A549 (cell line): Measurements from ENCODE around the gene CYP19A1. TPM values are rescaled to one million over a fixed set of nuclear protein-coding genes. Genes with fewer than 3 reads are reported as not detected.

Experiments used
- ATAC-seq, 2 experiments: fragments of 200-7000 bp in 1 of 2; fragments of >200 bp in 1 of 2; cut with Nextera tagmentation in 1 of 2; cut with Tn5 transposase in 1 of 2; 3 replicates each; pipeline versions ENCODE4 v1.8.0 to v1.9.1; 2018 to 2020; ENCODE audit warnings: mild to moderate bottlenecking in 1 of 2, moderate library complexity in 1 of 2
- CTCF ChIA-PET: fragments of 300-600 bp; sonication (Branson Sonifier 250); formaldehyde crosslinking; extraction: SDS; loops from one replicate; lab custom pipeline; 2021; ENCODE audit warnings: antibody characterized with exemption, inconsistent platforms; lab: Yijun Ruan, JAX
- POLR2A ChIA-PET: fragments of 350-600 bp; formaldehyde crosslinking; extraction: SDS; loops from one replicate; lab custom pipeline; 2021; ENCODE audit warnings: antibody characterized with exemption, inconsistent platforms; lab: Yijun Ruan, JAX
- DNase-seq, 2 experiments: peaks; one replicate each; pipeline versions ENCODE4 v3.0.0 to v3.0.0-alpha.2; 2011 to 2016; ENCODE audit warnings: low read depth in 1 of 2, low spot score in 1 of 2
- FAIRE-seq: peaks from 2 replicates; lab custom pipeline; 2011; peaks lifted over from hg19 to GRCh38; lab: Jason Lieb, UNC
- H3K27ac ChIP-seq, 2 experiments: fragments of >200 bp; sonication (Bioruptor Twin); formaldehyde crosslinking; 3 replicates each; pipeline ENCODE4 v1.5.1; 2016 to 2017
- H3K4me1 ChIP-seq: fragments of >200 bp; sonication (Bioruptor Twin); formaldehyde crosslinking; 3 replicates; pipeline ENCODE4 v1.6.1; 2016
- H3K4me2 ChIP-seq: fragments of >200 bp; sonication (Bioruptor Twin); formaldehyde crosslinking; 3 replicates; pipeline ENCODE4 v1.6.1; 2016
- H3K4me3 ChIP-seq: fragments of >200 bp; sonication (Bioruptor Twin); formaldehyde crosslinking; 3 replicates; pipeline ENCODE4 v1.5.1; 2016
- H3K9me3 ChIP-seq: fragments of >200 bp; sonication (Bioruptor Twin); formaldehyde crosslinking; 3 replicates; pipeline ENCODE4 v1.6.1; 2016
- BHLHE40 ChIP-seq: IDR thresholded peaks from 2 replicates; pipeline ENCODE4 v1.6.1; 2012; ENCODE audit warnings: low read depth, low read length, inconsistent platforms
- CBX2 ChIP-seq: fragments of 200-600 bp; sonication (generic); IDR thresholded peaks from 2 replicates; pipeline ENCODE4 v1.6.1; 2016; ENCODE audit warnings: low read depth, mild to moderate bottlenecking, borderline replicate concordance
- CBX8 ChIP-seq: fragments of 200-600 bp; sonication (generic); IDR thresholded peaks from 2 replicates; pipeline ENCODE4 v1.6.1; 2016
- CEBPB ChIP-seq, 2 experiments: fragments of >200 bp in 1 of 2; sonication (Bioruptor Twin) in 1 of 2; formaldehyde crosslinking in 1 of 2; IDR thresholded peaks; 2 replicates each; pipeline ENCODE4 v1.6.1; 2012 to 2016
- CHD4 ChIP-seq: fragments of 200-600 bp; sonication (generic); IDR thresholded peaks from 2 replicates; pipeline ENCODE4 v1.6.1; 2016; ENCODE audit warnings: antibody characterized with exemption, mild to moderate bottlenecking, borderline replicate concordance
- EP300 ChIP-seq, 2 experiments: fragments of >200 bp; sonication (Bioruptor Twin); formaldehyde crosslinking; IDR thresholded peaks; 2 replicates in 1 of 2; 3 replicates in 1 of 2; pipeline ENCODE4 v1.6.1; 2016 to 2017
- ESRRA ChIP-seq: fragments of 150-350 bp; IDR thresholded peaks from 2 replicates; pipeline ENCODE4 v1.6.1; 2014; ENCODE audit warnings: mild to moderate bottlenecking, low read length, borderline replicate concordance
- FOSL2 ChIP-seq, 2 experiments: fragments of 450-650 bp in 1 of 2; fragments of >200 bp in 1 of 2; sonication (Bioruptor Twin) in 1 of 2; formaldehyde crosslinking; IDR thresholded peaks; 2 replicates each; pipeline versions ENCODE4 v1.5.0 to v1.6.1; 2016 to 2020; ENCODE audit warnings: mild to moderate bottlenecking in 1 of 2, moderate library complexity in 1 of 2
- HOXB5 ChIP-seq: fragments of 250-450 bp; sonication (Bioruptor Pico); IDR thresholded peaks from 2 replicates; pipeline ENCODE4 v1.5.0; 2020; ENCODE audit warnings: mild to moderate bottlenecking, moderate library complexity
- JUN ChIP-seq, 2 experiments: fragments of >200 bp; sonication (Bioruptor Twin); formaldehyde crosslinking; IDR thresholded peaks; 2 replicates in 1 of 2; 3 replicates in 1 of 2; pipeline ENCODE4 v1.6.1; 2016 to 2017
- MAFK ChIP-seq: fragments of 450-650 bp; IDR thresholded peaks from 2 replicates; pipeline ENCODE4 v1.6.1; 2014; ENCODE audit not compliant: partially characterized antibody
- NFE2L2 ChIP-seq: fragments of 150-350 bp; conservative IDR thresholded peaks from 2 replicates; pipeline ENCODE4 v1.6.1; 2014; ENCODE audit warnings: low read length
- NPAS2 ChIP-seq: fragments of 250-450 bp; sonication (Bioruptor Pico); IDR thresholded peaks from 2 replicates; pipeline ENCODE4 v1.8.0; 2022; ENCODE audit warnings: mild to moderate bottlenecking, moderate library complexity, borderline replicate concordance
- PHF8 ChIP-seq: fragments of 200-600 bp; sonication (generic); IDR thresholded peaks from 2 replicates; pipeline ENCODE4 v1.6.1; 2016; ENCODE audit warnings: low read depth, mild to moderate bottlenecking, antibody characterized with exemption, moderate library complexity, borderline replicate concordance
- POLR2AphosphoS2 ChIP-seq: conservative IDR thresholded peaks from 2 replicates; pipeline ENCODE4 v1.6.1; 2012; ENCODE audit warnings: low read length, improper control_type of control experiment, inconsistent platforms
- RAD21 ChIP-seq, 2 experiments: fragments of >200 bp in 1 of 2; sonication (Bioruptor Twin) in 1 of 2; formaldehyde crosslinking in 1 of 2; IDR thresholded peaks in 1 of 2; conservative IDR thresholded peaks in 1 of 2; 2 replicates in 1 of 2; 3 replicates in 1 of 2; pipeline ENCODE4 v1.6.1; 2012 to 2018; ENCODE audit warnings: inconsistent platforms in 1 of 2
- TFCP2L1 ChIP-seq: fragments of 250-450 bp; sonication (Bioruptor Pico); IDR thresholded peaks from 2 replicates; pipeline ENCODE4 v1.5.0; 2021; ENCODE audit warnings: mild to moderate bottlenecking
- TP53 ChIP-seq: fragments of 250-450 bp; sonication (Bioruptor Pico); IDR thresholded peaks from 2 replicates; pipeline ENCODE4 v1.5.0; 2021; ENCODE audit warnings: mild to moderate bottlenecking, moderate library complexity
- ZNF302 ChIP-seq: fragments of 250-450 bp; sonication (Bioruptor Pico); IDR thresholded peaks from 2 replicates; pipeline ENCODE4 v1.9.0; 2021; ENCODE audit warnings: inconsistent platforms, mild to moderate bottlenecking, moderate library complexity
- ZSCAN20 ChIP-seq: fragments of 250-450 bp; sonication (Bioruptor Pico); IDR thresholded peaks from 2 replicates; pipeline ENCODE4 v1.8.0; 2022; ENCODE audit warnings: mild to moderate bottlenecking, moderate library complexity
- WGBS: methylation state at CpG from one replicate; pipeline ENCODE4 v1.1.6; 2017; ENCODE audit errors: missing lambda C conversion rate; 5-methylcytosine and 5-hydroxymethylcytosine counted together
- polyA plus RNA-seq, 4 experiments: library from polyadenylated mRNA; depleted of rRNA in 3 of 4; stranded (reverse); fragments of >200 nt; fragmentation: RNase III in 1 of 4; extraction: RNeasy Plus Mini Kit Qiagen cat#74134 plus additional on column Dnase treatment in 1 of 4; gene quantifications; 2 replicates in 3 of 4; 3 replicates in 1 of 4; pipeline ENCODE4 v1.2.3, GENCODE V29; 2011 to 2017
- TF ChIP-seq, protein P1 (sequence below): fragments of 250-450 bp; sonication (Bioruptor Pico); IDR thresholded peaks from 2 replicates; pipeline ENCODE4 v1.5.0; 2020; ENCODE audit warnings: low read depth, mild to moderate bottlenecking, moderate library complexity
- TF ChIP-seq, protein P2 (sequence below): IDR thresholded peaks from 2 replicates; pipeline ENCODE4 v1.6.1; 2012; ENCODE audit warnings: low read depth, borderline replicate concordance
- TF ChIP-seq, protein P3 (sequence below): IDR thresholded peaks from 2 replicates; pipeline ENCODE4 v1.6.1; 2012

CYP19A1 gene
- polyA plus RNA-seq, 2 of the 4 experiments (the other 2 are of a cell fraction), result 0.36 TPM; not detected in 1

DNA sequence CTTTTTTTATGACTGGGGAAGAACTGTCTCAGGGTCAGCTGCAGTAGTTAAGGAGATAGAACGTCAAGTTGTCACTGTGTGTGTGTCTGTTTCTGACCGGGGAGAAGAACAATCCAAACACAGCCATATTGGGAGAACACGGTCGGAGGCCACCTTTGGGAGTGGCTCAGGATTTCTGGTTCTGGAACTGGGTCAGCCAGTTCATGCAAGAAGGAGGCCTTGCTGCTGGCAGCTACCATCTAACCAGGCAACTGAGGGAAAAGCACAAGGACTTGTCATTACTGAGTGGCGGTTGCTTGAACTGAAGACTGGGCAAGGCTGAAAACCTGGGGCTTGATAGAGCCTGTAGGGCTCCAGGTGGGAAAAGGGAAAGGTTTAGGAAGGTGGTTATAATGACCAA is 27.7 kb upstream of the CYP19A1 start (continued):
- TF ChIP-seq, protein P1, sequence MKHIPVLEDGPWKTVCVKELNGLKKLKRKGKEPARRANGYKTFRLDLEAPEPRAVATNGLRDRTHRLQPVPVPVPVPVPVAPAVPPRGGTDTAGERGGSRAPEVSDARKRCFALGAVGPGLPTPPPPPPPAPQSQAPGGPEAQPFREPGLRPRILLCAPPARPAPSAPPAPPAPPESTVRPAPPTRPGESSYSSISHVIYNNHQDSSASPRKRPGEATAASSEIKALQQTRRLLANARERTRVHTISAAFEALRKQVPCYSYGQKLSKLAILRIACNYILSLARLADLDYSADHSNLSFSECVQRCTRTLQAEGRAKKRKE (CRISPR knock-in tag), result no peak

DNA sequence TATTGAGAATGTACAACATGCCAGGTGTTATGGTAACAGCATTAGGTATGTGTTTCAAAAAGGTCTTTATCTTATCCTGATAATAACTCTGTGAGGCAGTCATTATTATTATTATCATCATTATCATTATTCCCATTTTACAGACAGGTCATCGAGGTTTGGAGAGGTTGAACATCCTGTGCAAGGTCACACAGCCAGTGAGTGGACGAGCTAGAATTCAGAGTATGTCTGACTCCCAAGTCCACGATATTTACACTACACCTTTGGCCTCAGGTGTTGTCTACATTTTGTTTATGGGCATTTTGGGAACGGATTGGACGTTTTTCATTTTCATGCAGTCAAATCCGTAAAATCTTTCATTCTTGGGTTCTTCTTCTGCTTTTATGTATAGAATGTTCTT is 27.0 kb upstream of the CYP19A1 start:
- FAIRE-seq (no peak), ATAC-seq (no peak), DNase-seq (no peak)
- TF ChIP-seq CBX2 (no peak), MAFK (no peak), HOXB5 (CRISPR knock-in tag) (no peak), ZNF302 (CRISPR knock-in tag) (no peak), PHF8 (no peak), NPAS2 (no peak), CHD4 (no peak), ZSCAN20 (no peak), TP53 (CRISPR knock-in tag) (no peak), RAD21 (conservative IDR thresholded peaks at IDR 0.05 in 1 of 2, IDR thresholded peaks at IDR 0.05 in 1 of 2) (no peak), CBX8 (no peak), ESRRA (no peak), NFE2L2 (no peak), TFCP2L1 (no peak), EP300 (IDR thresholded peaks at IDR 0.05) (no peak)
- TF ChIP-seq, protein P2, sequence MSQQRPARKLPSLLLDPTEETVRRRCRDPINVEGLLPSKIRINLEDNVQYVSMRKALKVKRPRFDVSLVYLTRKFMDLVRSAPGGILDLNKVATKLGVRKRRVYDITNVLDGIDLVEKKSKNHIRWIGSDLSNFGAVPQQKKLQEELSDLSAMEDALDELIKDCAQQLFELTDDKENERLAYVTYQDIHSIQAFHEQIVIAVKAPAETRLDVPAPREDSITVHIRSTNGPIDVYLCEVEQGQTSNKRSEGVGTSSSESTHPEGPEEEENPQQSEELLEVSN, result no peak
- H3K9me3 ChIP-seq, result no peaks in the 10 kb centered on the region
- no peak overlapping the region for H3K4me3 ChIP-seq
- H3K27ac ChIP-seq, result no peak overlapping the region
- H3K4me2 ChIP-seq, result no peak overlapping the region
- CTCF ChIA-PET, result interaction anchor here (1.1 to 2.7 kb wide), 5 partner anchors 11 to 173 kb away, joined by 4 to 7 read pairs (median 5); no protein-coding TSS in a partner anchor
- 65% methylated on average over 6 of the region's 6 CpGs for WGBS
- POLR2A ChIA-PET, result no interaction called here
- peaks cover 40% of the 10 kb centered on the region for H3K4me1 ChIP-seq

GRCh38 chr15:51363383-51363782 is 25.0 kb upstream of the CYP19A1 start:
- no peak for DNase-seq
- H3K4me3 ChIP-seq, result no peak overlapping the region
- peaks cover 21% of the 10 kb centered on the region for H3K4me1 ChIP-seq
- H3K4me2 ChIP-seq, result no peak overlapping the region
- TF ChIP-seq FOSL2 (IDR thresholded peaks at IDR 0.05), result no peak
- no peak for TF ChIP-seq FOSL2 (CRISPR knock-in tag; IDR thresholded peaks at IDR 0.05)
- no peak for TF ChIP-seq CEBPB (IDR thresholded peaks at IDR 0.05)
- TF ChIP-seq NPAS2, result no peak
- no peak for TF ChIP-seq JUN (IDR thresholded peaks at IDR 0.05)
- ATAC-seq, result no peak
- ChIA-PET CTCF (interaction anchor here (1.1 to 4.5 kb wide), 6 partner anchors 10 to 171 kb away, joined by 3 to 25 read pairs (median 6); no protein-coding TSS in a partner anchor), POLR2A (no interaction called here)
- WGBS, result 60% methylated on average over 9 of the region's 9 CpGs
- FAIRE-seq, result no peak
- no peak overlapping the region for H3K27ac ChIP-seq
- no peaks in the 10 kb centered on the region for H3K9me3 ChIP-seq

GRCh38 chr15:51359981-51360380 is 21.6 kb upstream of the CYP19A1 start:
- no peaks in the 10 kb centered on the region for H3K4me1 ChIP-seq
- TF ChIP-seq BHLHE40, result no peak
- TF ChIP-seq FOSL2 (IDR thresholded peaks at IDR 0.05), result no peak
- no peak for TF ChIP-seq FOSL2 (CRISPR knock-in tag; IDR thresholded peaks at IDR 0.05)
- no peak for TF ChIP-seq POLR2AphosphoS2
- no peak for TF ChIP-seq ZNF302 (CRISPR knock-in tag)
- TF ChIP-seq, protein P3, sequence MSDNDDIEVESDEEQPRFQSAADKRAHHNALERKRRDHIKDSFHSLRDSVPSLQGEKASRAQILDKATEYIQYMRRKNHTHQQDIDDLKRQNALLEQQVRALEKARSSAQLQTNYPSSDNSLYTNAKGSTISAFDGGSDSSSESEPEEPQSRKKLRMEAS, result no peak
- H3K27ac ChIP-seq, result no peak overlapping the region
- no peak for FAIRE-seq
- DNase-seq, result no peak
- no peak overlapping the region for H3K4me3 ChIP-seq
- H3K4me2 ChIP-seq, result no peak overlapping the region
- ChIA-PET CTCF (interaction anchor here (1.1 to 4.5 kb wide), 3 partner anchors 21 to 197 kb away, joined by 4 to 25 read pairs (median 4); no protein-coding TSS in a partner anchor), POLR2A (no interaction called here)
- WGBS, result 53% methylated on average over 7 of the region's 7 CpGs
- H3K9me3 ChIP-seq, result no peaks in the 10 kb centered on the region
- no peak for ATAC-seq
